HepG2 (cell line): ENCODE measurements around the gene CDC42EP1. TPM values are rescaled to one million over a fixed set of nuclear protein-coding genes. Genes with fewer than 3 reads are reported as not detected.

Experiments used
- BHLHE40 ChIP-seq: IDR thresholded peaks from 2 replicates; pipeline ENCODE4 v1.6.1; 2011; ENCODE audit warnings: low read length, improper control_type of control experiment
- CHD2 ChIP-seq: IDR thresholded peaks from 2 replicates; pipeline ENCODE4 v1.6.1; 2011; ENCODE audit warnings: low read depth, low read length, improper control_type of control experiment
- CSRNP1 ChIP-seq: sonication (generic); formaldehyde crosslinking; IDR thresholded peaks from 2 replicates; pipeline ENCODE4 v1.8.1; 2023; ENCODE audit warnings: mild to moderate bottlenecking, missing genetic modification reagents
- E2F1 ChIP-seq: sonication (generic); formaldehyde crosslinking; IDR thresholded peaks from 2 replicates; pipeline ENCODE4 v1.5.0; 2020; ENCODE audit warnings: missing genetic modification reagents
- FOXK1 ChIP-seq: sonication (generic); formaldehyde crosslinking; IDR thresholded peaks from 2 replicates; pipeline ENCODE4 v1.4.0; 2020; ENCODE audit warnings: low read depth, missing genetic modification reagents, borderline replicate concordance
- FOXP4 ChIP-seq: sonication (generic); formaldehyde crosslinking; IDR thresholded peaks from 2 replicates; pipeline ENCODE4 v1.4.0; 2020; ENCODE audit warnings: missing genetic modification reagents
- HOXA3 ChIP-seq: sonication (generic); formaldehyde crosslinking; IDR thresholded peaks from 2 replicates; pipeline ENCODE4 v1.5.0; 2020; ENCODE audit warnings: missing genetic modification reagents
- HOXA9 ChIP-seq: sonication (generic); formaldehyde crosslinking; IDR thresholded peaks from 2 replicates; pipeline ENCODE4 v1.8.1; 2022; ENCODE audit warnings: missing genetic modification reagents, mild to moderate bottlenecking, moderate library complexity, borderline replicate concordance
- IRF2 ChIP-seq: IDR thresholded peaks from 2 replicates; pipeline ENCODE4 v1.6.1; 2018; ENCODE audit warnings: missing genetic modification reagents, missing compliant biosample characterization
- KLF13 ChIP-seq: sonication (generic); formaldehyde crosslinking; IDR thresholded peaks from 2 replicates; pipeline ENCODE4 v1.4.0; 2020; ENCODE audit warnings: mild to moderate bottlenecking, missing genetic modification reagents
- NFE2L2 ChIP-seq: fragments of 150-350 bp; IDR thresholded peaks from 2 replicates; pipeline ENCODE4 v1.6.1; 2014; ENCODE audit warnings: low read length
- PCBP1 ChIP-seq: fragments of 200-400 bp; formaldehyde crosslinking; IDR thresholded peaks from 2 replicates; pipeline ENCODE4 v1.6.1; 2017; ENCODE audit warnings: mild to moderate bottlenecking, low read depth, low read length, borderline replicate concordance
- RBM22 ChIP-seq: fragments of 200-400 bp; formaldehyde crosslinking; optimal IDR thresholded peaks from 2 replicates; pipeline ENCODE3; 2017; ENCODE audit warnings: mild to moderate bottlenecking, low read length, moderate library complexity
- REL ChIP-seq: sonication (generic); formaldehyde crosslinking; conservative IDR thresholded peaks from 2 replicates; pipeline ENCODE4 v1.8.0; 2022; ENCODE audit warnings: mild to moderate bottlenecking, missing genetic modification reagents, moderate library complexity
- RFXAP ChIP-seq: sonication (generic); formaldehyde crosslinking; IDR thresholded peaks from 2 replicates; pipeline ENCODE4 v1.4.0; 2020; ENCODE audit warnings: missing genetic modification reagents, borderline replicate concordance
- ZNF12 ChIP-seq: sonication (generic); formaldehyde crosslinking; IDR thresholded peaks from 2 replicates; pipeline ENCODE4 v1.5.0; 2020; ENCODE audit warnings: missing genetic modification reagents
- ZNF251 ChIP-seq: sonication (generic); formaldehyde crosslinking; IDR thresholded peaks from 2 replicates; pipeline ENCODE4 v1.9.0; 2021; ENCODE audit warnings: mild to moderate bottlenecking, missing genetic modification reagents
- ZNF644 ChIP-seq: IDR thresholded peaks from 2 replicates; pipeline ENCODE4 v1.6.1; 2016; ENCODE audit warnings: low read depth
- ZNF703 ChIP-seq: sonication (generic); formaldehyde crosslinking; IDR thresholded peaks from 2 replicates; pipeline ENCODE4 v1.5.1; 2020; ENCODE audit warnings: missing genetic modification reagents, mild to moderate bottlenecking, moderate library complexity, borderline replicate concordance
- ZNF740 ChIP-seq: sonication (generic); formaldehyde crosslinking; IDR thresholded peaks from 2 replicates; pipeline ENCODE4 v1.4.0; 2020; ENCODE audit warnings: missing genetic modification reagents
- polyA plus RNA-seq, 8 experiments: library from polyadenylated mRNA; depleted of rRNA in 3 of 8; stranded (reverse) in 7 of 8; unstranded in 1 of 8; fragments of >200 nt; fragmentation: Illumina TruSeq in 4 of 8; extraction: Trizol in 4 of 8; gene quantifications; 2 replicates each; pipeline versions ENCODE4 v1.2.1 to v1.2.3, GENCODE V29; 2011 to 2016; ENCODE audit warnings: low read depth in 4 of 8, missing spikeins in 1 of 8, mixed read lengths in 1 of 8; ENCODE audit not compliant: insufficient read depth in 1 of 8
- total RNA-seq, 5 experiments: library from RNA; depleted of rRNA; stranded (reverse); fragments of >200 nt; fragmentation: Illumina TruSeq; extraction: Trizol; gene quantifications; 2 replicates each; pipeline ENCODE4 v1.2.3, GENCODE V29; 2016; ENCODE audit warnings: low read depth in 1 of 5

CDC42EP1 gene
- total and polyA plus RNA-seq, 2 of the 13 experiments (the other 11 are each of a cell fraction or from before 2014, with no cell fraction given) = 17.1 to 29.5 TPM

DNA sequence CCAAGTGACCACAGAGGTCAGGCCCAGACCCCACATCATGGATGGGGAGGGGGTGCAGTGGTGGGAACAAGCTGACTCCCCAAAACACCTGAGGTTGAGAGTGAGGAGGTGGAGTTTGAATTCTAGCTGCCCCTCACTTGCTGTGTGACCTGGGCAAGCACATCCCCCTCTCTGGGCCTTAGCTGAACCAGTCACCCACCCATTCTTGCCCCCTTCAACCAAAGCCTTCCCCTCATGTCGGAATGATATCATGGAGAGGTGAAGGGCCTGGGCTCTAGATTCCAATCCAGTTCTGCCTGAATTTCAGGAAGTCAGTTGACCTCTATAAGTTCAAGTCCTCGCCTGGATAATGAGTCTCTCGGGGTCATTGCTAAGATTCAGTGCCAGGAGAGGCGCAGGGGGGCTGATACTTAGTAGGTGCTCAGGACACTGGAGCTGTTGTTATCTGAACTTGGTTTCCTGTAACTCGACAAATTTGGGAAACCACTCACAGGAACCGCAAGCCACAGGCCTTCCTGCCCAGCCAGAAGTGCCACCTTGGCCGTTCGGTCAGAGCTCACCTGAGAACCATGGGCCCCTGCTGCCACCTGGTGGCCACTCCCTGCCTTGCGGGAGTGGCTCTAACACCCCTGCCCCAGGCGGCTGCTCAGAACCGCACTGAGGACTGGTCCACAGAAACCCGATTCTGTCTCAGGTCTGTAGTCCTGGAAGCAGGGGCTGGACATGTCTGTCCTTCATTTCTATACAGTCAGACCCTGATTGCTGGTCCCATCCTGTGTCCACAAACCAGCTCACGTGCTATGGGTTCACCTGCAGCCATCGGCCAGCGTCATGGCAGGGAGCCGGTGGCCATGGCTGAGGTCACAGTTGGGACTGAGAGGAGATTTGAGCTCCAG is 6.9 kb downstream of the CDC42EP1 start (continued):
- TF ChIP-seq E2F1 (CRISPR knock-in tag) = no peak
- TF ChIP-seq ZNF12 (CRISPR knock-in tag) = no peak
- TF ChIP-seq IRF2 = peak; percentile 45; the same call in 1 of the 2 replicates
- TF ChIP-seq HOXA3 (CRISPR knock-in tag) = peak; percentile 66; the same call in 1 of the 2 replicates
- no peak for TF ChIP-seq KLF13 (CRISPR knock-in tag)
- TF ChIP-seq ZNF703 (CRISPR knock-in tag) = no peak
- TF ChIP-seq ZNF644 = no peak
- no peak for TF ChIP-seq CHD2
- TF ChIP-seq ZNF251 (CRISPR knock-in tag) = no peak
- TF ChIP-seq CSRNP1 (CRISPR knock-in tag) = no peak
- TF ChIP-seq BHLHE40 = no peak
- TF ChIP-seq REL (CRISPR knock-in tag) = no peak
- no peak for TF ChIP-seq NFE2L2
- TF ChIP-seq RFXAP (CRISPR knock-in tag) = 0 out of 2 replicates have a peak, but pooled peaks have one; percentile 38
- TF ChIP-seq PCBP1 = no peak
- TF ChIP-seq RBM22 = no peak
- no peak for TF ChIP-seq HOXA9 (CRISPR knock-in tag)
- TF ChIP-seq FOXK1 (CRISPR knock-in tag) = no peak
- peak; percentile 46; the same call in 1 of the 2 replicates for TF ChIP-seq FOXP4 (CRISPR knock-in tag)
- TF ChIP-seq ZNF740 = no peak
